K562 (cell line): Measurements from ENCODE around the gene OR3A3. TPM values are rescaled to one million over a fixed set of nuclear protein-coding genes. Genes with fewer than 3 reads are reported as not detected.
A peak's percentile ranks its signal among the peaks of the same experiment; 100 is the strongest.

Source experiments
- ATAC-seq: fragments of 200-7000 bp; cut with Tn5 transposase; 3 replicates; pipeline ENCODE4 v1.9.1; 2020; ENCODE audit warnings: moderate library complexity
- BruUV-seq: library from RNA; stranded (reverse); fragments of 400-500 nt; replicated peaks from 2 replicates; lab custom pipeline; 2021; lab: Mats Ljungman, UMichigan
- CTCF ChIA-PET: fragments of 300-600 bp; formaldehyde crosslinking; extraction: SDS; loops from one replicate; lab custom pipeline; 2021; ENCODE audit warnings: low intra/inter-chr PET ratio; lab: Yijun Ruan, JAX
- POLR2A ChIA-PET: fragments of 300-600, 350-650 bp; sonication (Branson Sonifier 250); formaldehyde crosslinking; extraction: SDS; loops from one replicate; lab custom pipeline; 2021; ENCODE audit warnings: antibody characterized with exemption, inconsistent platforms; lab: Yijun Ruan, JAX
- DNase-seq, 4 experiments: peaks; one replicate each; pipeline versions ENCODE4 v3.0.0 to v3.0.0-alpha.2; 2011 to 2018; ENCODE audit warnings: low spot score in 3 of 4, mixed read lengths in 3 of 4; ENCODE audit errors: extremely low read depth in 1 of 4
- FAIRE-seq: peaks from 2 replicates; lab custom pipeline; 2011; peaks lifted over from hg19 to GRCh38; lab: Jason Lieb, UNC
- H2AFZ ChIP-seq: 2 replicates; pipeline ENCODE4 v1.6.0; 2011; ENCODE audit warnings: low read depth, low read length, control low read depth, inconsistent platforms
- H3K27ac ChIP-seq: fragments of 200-600 bp; 3 replicates; pipeline ENCODE4 v1.8.0; 2011; ENCODE audit warnings: low read depth, mild to moderate bottlenecking, control low read depth, inconsistent platforms, low read length, moderate library complexity, mixed read lengths; ENCODE audit errors: extremely low read depth
- H3K27me3 ChIP-seq, 2 experiments: fragments of 300-600 bp in 1 of 2; 2 replicates in 1 of 2; 3 replicates in 1 of 2; pipeline versions ENCODE4 v1.6.0 to v1.8.0; 2011; ENCODE audit warnings: inconsistent platforms in 2 of 2, low read length in 2 of 2, mild to moderate bottlenecking in 1 of 2, mixed read lengths in 1 of 2, moderate library complexity in 1 of 2; ENCODE audit not compliant: control insufficient read depth in 2 of 2, insufficient read depth in 2 of 2
- H3K36me3 ChIP-seq: fragments of 300-600 bp; 3 replicates; pipeline ENCODE4 v1.8.0; 2011; ENCODE audit warnings: mild to moderate bottlenecking, low read length, inconsistent platforms; ENCODE audit not compliant: control insufficient read depth, insufficient read depth
- H3K4me1 ChIP-seq, 2 experiments: fragments of 200-600 bp in 1 of 2; replicated peaks in 1 of 2; 2 replicates in 1 of 2; 3 replicates in 1 of 2; pipeline versions ENCODE4 v1.5.1 to v1.8.0; 2011; ENCODE audit warnings: inconsistent platforms in 2 of 2, low read length in 2 of 2, mild to moderate bottlenecking in 1 of 2, mixed read lengths in 1 of 2, moderate library complexity in 1 of 2; ENCODE audit not compliant: control insufficient read depth in 2 of 2, insufficient read depth in 2 of 2
- H3K4me2 ChIP-seq: 2 replicates; pipeline ENCODE4 v1.6.1; 2011; ENCODE audit warnings: low read length, control low read depth, inconsistent platforms, mixed read lengths; ENCODE audit not compliant: insufficient read depth
- H3K4me3 ChIP-seq: fragments of 200-600 bp; sonication (generic), shearing (Covaris generic); 2 replicates; pipeline ENCODE4 v1.5.1; 2016; ENCODE audit warnings: control low read depth, inconsistent platforms
- H3K79me2 ChIP-seq: fragments of 200-600 bp; 3 replicates; pipeline ENCODE4 v1.8.0; 2011; ENCODE audit warnings: low read length, inconsistent platforms; ENCODE audit not compliant: control insufficient read depth, insufficient read depth
- H3K9ac ChIP-seq, 2 experiments: 2 replicates each; pipeline versions ENCODE4 v1.6.0 to v1.6.1; 2011; ENCODE audit warnings: low read depth in 2 of 2, low read length in 2 of 2, control low read depth in 1 of 2, inconsistent platforms in 1 of 2, mild to moderate bottlenecking in 1 of 2, mixed read lengths in 1 of 2; ENCODE audit not compliant: insufficient read depth in 1 of 2
- H3K9me1 ChIP-seq: one replicate; pipeline ENCODE4 v1.6.0; 2011; ENCODE audit warnings: inconsistent platforms, mild to moderate bottlenecking, low read length, moderate library complexity; ENCODE audit not compliant: control insufficient read depth, insufficient read depth
- H3K9me3 ChIP-seq: replicated peaks from 2 replicates; pipeline ENCODE4 v1.5.1; 2011; ENCODE audit warnings: low read depth, low read length, inconsistent platforms; ENCODE audit not compliant: control insufficient read depth, insufficient read depth
- H4K20me1 ChIP-seq: replicated peaks from 2 replicates; pipeline ENCODE4 v1.6.1; 2011; ENCODE audit warnings: low read length, inconsistent platforms, mixed read lengths; ENCODE audit not compliant: control insufficient read depth, insufficient read depth
- C11orf30 ChIP-seq: fragments of 450-650 bp; IDR thresholded peaks from 2 replicates; pipeline ENCODE4 v1.6.1; 2016; ENCODE audit warnings: low read depth, mild to moderate bottlenecking
- FOXA1 ChIP-seq: fragments of 450-650 bp; IDR thresholded peaks from 2 replicates; pipeline ENCODE4 v1.6.1; 2016; ENCODE audit warnings: mild to moderate bottlenecking, borderline replicate concordance
- MAFF ChIP-seq: IDR thresholded peaks from 2 replicates; pipeline ENCODE4 v1.6.1; 2012; ENCODE audit warnings: low read length, improper control_type of control experiment
- MAFG ChIP-seq: fragments of 450-650 bp; conservative IDR thresholded peaks from 2 replicates; pipeline ENCODE4 v1.6.1; 2016; ENCODE audit warnings: missing genetic modification characterization, missing compliant biosample characterization
- MAFK ChIP-seq: IDR thresholded peaks from 2 replicates; pipeline ENCODE4 v1.6.1; 2011; ENCODE audit warnings: low read length, improper control_type of control experiment
- RHOXF2B ChIP-seq: fragments of 250-450 bp; sonication (Bioruptor Pico); conservative IDR thresholded peaks from 2 replicates; pipeline ENCODE4 v1.5.1; 2021
- SRSF1 ChIP-seq: fragments of 200-400 bp; formaldehyde crosslinking; IDR thresholded peaks from 2 replicates; pipeline ENCODE4 v1.6.1; 2017; ENCODE audit warnings: mild to moderate bottlenecking, low read depth, low read length, moderate library complexity
- XRCC3 ChIP-seq: fragments of 450-650 bp; IDR thresholded peaks from 2 replicates; pipeline ENCODE4 v1.6.1; 2017; ENCODE audit warnings: mild to moderate bottlenecking, moderate library complexity
- YBX1 ChIP-seq: fragments of 450-650 bp; IDR thresholded peaks from 2 replicates; pipeline ENCODE4 v1.7.1; 2016; ENCODE audit warnings: mild to moderate bottlenecking
- ZNF12 ChIP-seq: sonication (generic); formaldehyde crosslinking; IDR thresholded peaks from 2 replicates; pipeline ENCODE4 v1.4.0; 2020; ENCODE audit warnings: mild to moderate bottlenecking, missing genetic modification reagents
- ZNF316 ChIP-seq: fragments of 450-650 bp; IDR thresholded peaks from 2 replicates; pipeline ENCODE4 v1.6.1; 2016
- ZZZ3 ChIP-seq: fragments of 450-650 bp; IDR thresholded peaks from 2 replicates; pipeline ENCODE4 v1.6.1; 2016; ENCODE audit warnings: antibody characterized with exemption, mild to moderate bottlenecking, moderate library complexity
- WGBS: fragments of 100-300 bp; shearing (Covaris generic); methylation state at CpG from one replicate; pipeline ENCODE4 v1.1.6; 2016; ENCODE audit warnings: low coverage, mixed read lengths; ENCODE audit not compliant: insufficient coverage; ENCODE audit errors: missing lambda C conversion rate; 5-methylcytosine and 5-hydroxymethylcytosine counted together
- in situ Hi-C: fragments of 300-500 bp; cut with MboI; formaldehyde crosslinking; loops from 4 replicates; pipeline ENCODE4 v1.15.0; 2018; ENCODE audit warnings: inconsistent platforms, mixed read lengths
- intact Hi-C: fragments of 100-400 bp; cut with micrococcal nuclease; formaldehyde crosslinking; loops from 2 replicates; pipeline ENCODE4 v1.14.2; 2022
- polyA plus RNA-seq, 8 experiments: library from polyadenylated mRNA; depleted of rRNA in 4 of 8; stranded (reverse) in 5 of 8; unstranded in 3 of 8; fragments of >200 nt; fragmentation: Nextera tagmentation in 2 of 8; fragmentation: Illumina TruSeq in 1 of 8; extraction: Ambion mirVana in 2 of 8; extraction: Trizol in 1 of 8; gene quantifications; 2 replicates each; pipeline versions ENCODE4 v1.2.1 to v1.2.3, GENCODE V29; 2011 to 2014; ENCODE audit warnings: inconsistent platforms in 1 of 8, missing spikeins in 1 of 8
- total RNA-seq, 7 experiments: library from RNA; depleted of rRNA in 6 of 7; stranded (reverse); fragments of >200 nt in 6 of 7; fragmentation: Illumina TruSeq in 2 of 7; extraction: Trizol in 2 of 7; gene quantifications; 2 replicates each; pipeline versions ENCODE4 v1.2.1 to v1.2.3, GENCODE V29; 2011 to 2021; ENCODE audit warnings: low replicate concordance in 1 of 7

Gene OR3A3
- total and polyA plus RNA-seq, 9 of the 15 experiments (the other 6 are each of a cell fraction or from before 2014, with no cell fraction given) = not detected

- no peaks in the 10 kb centered on the region for H3K36me3 ChIP-seq
- ATAC-seq (no peak), FAIRE-seq (no peak), DNase-seq (no peak)
- H2AFZ ChIP-seq = no peak overlapping the region
- intact Hi-C loops = no loop called here
- H3K9me1 ChIP-seq = no peaks in the 10 kb centered on the region
- ChIA-PET POLR2A (no interaction called here), CTCF (no interaction called here)
- H3K79me2 ChIP-seq = no peaks in the 10 kb centered on the region
- WGBS = 0% methylated on average over 5 of the region's 5 CpGs
- no peak overlapping the region for H3K27ac ChIP-seq
- H3K9ac ChIP-seq = no peak overlapping the region
- TF ChIP-seq XRCC3 = no peak
- no peak for TF ChIP-seq ZZZ3
- no peak for TF ChIP-seq RHOXF2B
- TF ChIP-seq ZNF12 (CRISPR knock-in tag) = no peak
- TF ChIP-seq FOXA1 = no peak
- H3K9me3 ChIP-seq = no peaks in the 10 kb centered on the region
- H3K27me3 ChIP-seq = no peaks in the 10 kb centered on the region
- no TSS peak for BruUV-seq
- in situ Hi-C loops = no loop called here
- H3K4me1 ChIP-seq = no peaks in the 10 kb centered on the region
- H3K4me2 ChIP-seq = no peak overlapping the region
- H4K20me1 ChIP-seq = no peaks in the 10 kb centered on the region
- no peak overlapping the region for H3K4me3 ChIP-seq
Measured at GRCh38 chr17:3415610-3416009, 4.4 kb downstream of the OR3A3 start.

- TF ChIP-seq YBX1 (no peak), ZNF316 (peak; percentile 85), MAFG (tag) (peak; percentile 71; the same call in 1 of the 2 replicates), C11orf30 (peak; percentile 77), MAFK (peak; percentile 94), SRSF1 (no peak), MAFF (peak; percentile 91)
- FAIRE-seq = no peak
- H3K79me2 ChIP-seq = no peaks in the 10 kb centered on the region
- no peaks in the 10 kb centered on the region for H3K9me1 ChIP-seq
- ATAC-seq = no peak
- POLR2A ChIA-PET = no interaction called here
- intact Hi-C loops (no loop called here), in situ Hi-C loops (no loop called here)
- CTCF ChIA-PET = no interaction called here
- no peaks in the 10 kb centered on the region for H3K27me3 ChIP-seq
- 0% methylated on average over 2 of the region's 2 CpGs for WGBS
- DNase-seq = no peak
- no TSS peak for BruUV-seq
- no peak overlapping the region for H3K27ac ChIP-seq
- H3K36me3 ChIP-seq = no peaks in the 10 kb centered on the region
- H2AFZ ChIP-seq = no peak overlapping the region
- no peaks in the 10 kb centered on the region for H4K20me1 ChIP-seq
- H3K4me1 ChIP-seq = no peaks in the 10 kb centered on the region
- H3K9me3 ChIP-seq = no peaks in the 10 kb centered on the region
- H3K4me3 ChIP-seq = no peak overlapping the region
- no peak overlapping the region for H3K4me2 ChIP-seq
- H3K9ac ChIP-seq = no peak overlapping the region
Measured at GRCh38 chr17:3418222-3418621, 7.1 kb downstream of the OR3A3 start.
